Head of caudate nucleus (tissue), 42 donors: Measurements from ENCODE around the gene SLC27A1.
A peak's percentile ranks its signal among the peaks of the same experiment; 100 is the strongest.
"Not testable (repeated sequence)": the region's sequence is repeated elsewhere in the genome, so short reads cannot be mapped to it uniquely, and the experiment has no call there.

ENCODE experiments used
- DNase-seq, 42 donors: peaks; one replicate each; pipeline versions ENCODE4 v3.0.0 to v3.0.0-alpha.2; 2020 to 2021; ENCODE audit warnings: mixed read lengths in 7 of 42
- intact Hi-C: fragments of 100-400 bp; cut with DNase I; formaldehyde crosslinking; loops from one replicate; pipeline ENCODE4 v1.15.0; 2022

The SLC27A1 gene

GRCh38 chr19:17549085-17549740 lies 78.9 kb downstream of the SLC27A1 start:
- DNase-seq, result no peak
- intact Hi-C loops, result no loop called here

- no peak for DNase-seq
- intact Hi-C loops, result no loop called here
Observed at GRCh38 chr19:17550076-17550667, 79.8 kb downstream of the SLC27A1 start.

GRCh38 chr19:17552735-17553134 lies 82.4 kb downstream of the SLC27A1 start:
- DNase-seq, intact Hi-C loops: not testable (repeated sequence)

GRCh38 chr19:17553256-17553655 lies 82.9 kb downstream of the SLC27A1 start:
- intact Hi-C loops, result no loop called here
- DNase-seq, result peak in 18 of 42 donors; percentile 4 to 51 (median 28)

DNA sequence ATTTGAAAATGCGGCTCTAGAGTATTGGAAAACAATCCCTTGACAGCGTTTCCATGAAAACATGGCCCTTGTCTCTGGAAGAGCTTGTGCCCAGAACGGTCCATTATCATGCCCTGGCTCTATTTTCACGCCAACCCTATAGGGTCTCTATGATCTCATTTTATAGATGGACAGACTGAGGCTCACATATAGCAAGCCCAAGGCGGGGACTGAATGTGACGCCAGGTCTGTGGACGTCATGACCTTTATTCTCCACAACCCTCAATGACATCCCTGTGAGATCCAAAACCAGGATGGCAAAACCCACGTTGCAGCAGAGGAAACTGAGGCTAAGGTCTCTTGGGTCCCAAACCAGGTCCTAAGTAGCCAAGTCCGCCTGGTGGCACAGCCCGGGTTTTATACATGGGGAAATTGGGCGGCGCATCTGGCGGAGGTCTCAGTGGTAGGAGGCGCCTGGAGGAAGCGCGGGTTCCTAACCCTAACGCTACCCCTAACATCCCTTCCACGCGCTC lies 84.7 kb downstream of the SLC27A1 start:
- no peak for DNase-seq
- intact Hi-C loops, result no loop called here

DNA sequence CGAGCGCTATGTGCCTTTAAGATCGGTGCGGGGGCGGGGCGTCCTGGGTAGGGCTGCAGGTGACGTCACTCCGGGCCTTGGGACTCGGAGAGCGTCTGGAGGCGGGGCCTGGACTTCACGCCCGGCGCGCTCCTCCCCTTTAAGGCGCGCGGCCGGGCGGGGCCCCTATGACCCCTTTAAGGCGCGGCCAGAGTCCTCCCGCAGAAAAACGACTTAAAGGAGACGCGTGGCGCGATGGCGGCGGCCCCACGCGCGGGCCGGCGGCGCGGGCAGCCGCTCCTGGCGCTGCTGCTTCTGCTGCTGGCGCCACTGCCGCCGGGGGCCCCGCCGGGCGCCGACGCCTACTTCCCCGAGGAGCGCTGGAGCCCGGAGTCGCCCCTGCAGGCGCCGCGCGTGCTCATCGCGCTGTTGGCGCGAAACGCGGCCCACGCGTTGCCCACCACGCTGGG lies 85.2 kb downstream of the SLC27A1 start, which contains the start of gene COLGALT1:
Gene COLGALT1, plus strand, starts transcription at position 170 of the 449 bp plus-strand sequence. Its CDS starts 65 bp downstream, at position 235.
- intact Hi-C loops, result no loop called here
- DNase-seq, result peak; percentile 98 to 100 (median 99)
